Ascending aorta (tissue), 2 donors: ENCODE results near the gene SLC6A4. TPM values are rescaled to one million over a fixed set of nuclear protein-coding genes. Genes with fewer than 3 reads are reported as not detected.
"Not testable (repeated sequence)": the region's sequence is repeated elsewhere in the genome, so short reads cannot be mapped to it uniquely, and the experiment has no call there.

ENCODE experiments used
- DNase-seq, 2 donors: peaks; one replicate each; pipeline ENCODE4 v3.0.0-alpha.2; 2019; ENCODE audit warnings: low spot score in 2 of 2
- H3K27ac ChIP-seq, 2 donors: fragments of 200-600 bp; sonication (generic); one replicate each; pipeline ENCODE4 v1.5.1; 2016 to 2017; ENCODE audit warnings: mild to moderate bottlenecking in 1 of 2
- H3K27me3 ChIP-seq: fragments of 200-600 bp; sonication (generic); one replicate; pipeline ENCODE4 v1.5.1; 2017
- H3K36me3 ChIP-seq, 2 donors: fragments of 200-600 bp; sonication (generic); one replicate each; pipeline ENCODE4 v1.5.1; 2016
- H3K4me1 ChIP-seq, 2 donors: fragments of 200-600 bp; sonication (generic); one replicate each; pipeline ENCODE4 v1.5.1; 2016 to 2017; ENCODE audit warnings: mild to moderate bottlenecking in 1 of 2
- H3K4me3 ChIP-seq, 2 donors: fragments of 200-600 bp; sonication (generic); one replicate each; pipeline ENCODE4 v1.5.1; 2016 to 2017; ENCODE audit warnings: mild to moderate bottlenecking in 1 of 2
- H3K9me3 ChIP-seq, 2 donors: fragments of 200-600 bp; sonication (generic); one replicate each; pipeline ENCODE4 v1.5.1; 2016
- CTCF ChIP-seq, 3 experiments: fragments of 200-600 bp in 2 of 3; fragments of 450-650 bp in 1 of 3; sonication (generic) in 2 of 3; IDR thresholded peaks; one replicate each; pipeline ENCODE4 v1.5.1; 2016 to 2019; ENCODE audit warnings: antibody characterized with exemption in 3 of 3, mild to moderate bottlenecking in 1 of 3, moderate library complexity in 1 of 3
- intact Hi-C: fragments of 100-400 bp; cut with DNase I; formaldehyde crosslinking; loops from one replicate; pipeline ENCODE4 v1.15.1; 2023
- total RNA-seq: library from RNA; depleted of rRNA; stranded (reverse); fragments of >200 nt; gene quantifications from one replicate; pipeline ENCODE4 v1.1.0, GENCODE V29; 2016

The SLC6A4 gene
- total RNA-seq, 1 donor from 2014 or later: 0.85 TPM

- no peak for TF ChIP-seq CTCF (IDR thresholded peaks at IDR 0.05)
- Histone ChIP-seq H3K4me3 (no peak overlapping the region), H3K27me3 (no peaks in the 10 kb centered on the region), H3K27ac (no peak overlapping the region), H3K9me3 (no peaks in the 10 kb centered on the region), H3K4me1 (no peaks in the 10 kb centered on the region), H3K36me3 (no peaks in the 10 kb centered on the region)
- DNase-seq: no peak
- intact Hi-C loops: no loop called here
These were observed 87.1 kb downstream of the SLC6A4 start for GRCh38 chr17:30148376-30148775.

DNA sequence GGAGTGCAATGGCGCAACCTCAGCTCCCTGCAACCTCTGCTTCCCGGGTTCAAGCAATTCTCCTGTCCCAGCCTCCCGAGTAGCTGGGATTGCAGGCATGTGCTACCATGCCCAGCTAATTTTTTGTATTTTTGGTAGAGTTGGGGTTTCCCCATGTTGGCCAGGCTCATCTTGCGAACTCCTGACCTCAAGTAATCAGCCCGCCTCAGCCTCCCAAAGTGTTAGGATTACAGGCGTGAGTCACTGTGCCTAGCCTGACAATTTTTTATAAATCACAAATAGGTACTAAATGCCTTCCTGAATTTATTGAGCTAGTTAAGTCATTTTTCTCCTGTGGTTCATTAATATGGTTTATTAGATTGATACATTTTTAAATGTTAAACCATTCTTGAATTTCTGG lies 87.6 kb downstream of the SLC6A4 start:
- H3K4me3 ChIP-seq, H3K27ac ChIP-seq, intact Hi-C loops, H3K27me3 ChIP-seq, H3K36me3 ChIP-seq, H3K4me1 ChIP-seq, DNase-seq, H3K9me3 ChIP-seq: not testable (repeated sequence)

Other genes with a start within 250 kb of the SLC6A4 start
- 5.1 TPM for gene NSRP1, start 118.9 kb downstream of the SLC6A4 start, total RNA-seq
- gene BLMH, start 56.2 kb upstream of the SLC6A4 start, total RNA-seq: 6.9 TPM
- gene TMIGD1, start 98.4 kb upstream of the SLC6A4 start, total RNA-seq: not detected
- 141 TPM for gene CPD, start 143.2 kb upstream of the SLC6A4 start, total RNA-seq
- 33.0 TPM for gene GOSR1, start 241.7 kb upstream of the SLC6A4 start, total RNA-seq